ENCODE data around the gene RECQL5.

Gene RECQL5

GRCh38 chr17:75633486-75634375 lies 33.2 kb downstream of the RECQL5 start:
- Histone ChIP-seq H3K36me3 (ENCODE audit: control insufficient read depth in 1 of 2, insufficient read depth in 2 of 2, low read depth in 1 of 2, low read length in 2 of 2) (peaks cover 4 to 53% of the 10 kb centered on the region in 2 experiments), H2BK15ac (ENCODE audit: low read depth, poor library complexity, severe bottlenecking) (no peak overlapping the region), H3K4me3 (ENCODE audit: insufficient read depth in 1 of 2, low read depth in 1 of 2, low read length in 2 of 2) (peak overlapping the region in 1 of 2 experiments; percentile 40), H3K4me1 (ENCODE audit: control insufficient read depth, insufficient read depth, low read depth, low read length) (peaks cover 37% of the 10 kb centered on the region), H3K79me1 (replicated peaks; ENCODE audit: low read length, poor library complexity, severe bottlenecking) (peaks cover 2% of the 10 kb centered on the region), H4K8ac (ENCODE audit: low read length) (peak overlapping the region; percentile 64), H2BK12ac (ENCODE audit: low read length in 2 of 2) (peak overlapping the region; percentile 23 to 85), H3K4ac (ENCODE audit: low read depth in 1 of 2, low read length in 2 of 2) (peak overlapping the region; percentile 4 to 39), H3K27ac (ENCODE audit: low read length, poor library complexity, severe bottlenecking) (peak overlapping the region; percentile 72), H3K4me2 (ENCODE audit: low read length, poor library complexity, severe bottlenecking) (peak overlapping the region; percentile 59), H4K91ac (ENCODE audit: low read length) (peak overlapping the region; percentile 67), H3K9ac (ENCODE audit: low read length) (peak overlapping the region; percentile 70), H2AK5ac (ENCODE audit: low read length, severe bottlenecking) (peak overlapping the region; percentile 11), H2AFZ (ENCODE audit: low read depth, low read length) (peak overlapping the region; percentile 60), H3K9me3 (ENCODE audit: control insufficient read depth, low read length) (no peaks in the 10 kb centered on the region), H3K27me3 (ENCODE audit: control insufficient read depth in 1 of 2, insufficient read depth in 1 of 2, low read length in 2 of 2) (no peaks in the 10 kb centered on the region), H2BK120ac (ENCODE audit: low read depth, low read length) (no peak overlapping the region), H3K18ac (ENCODE audit: low read depth in 1 of 2, low read length in 2 of 2) (peak overlapping the region in 1 of 2 experiments; percentile 62), H3K23ac (ENCODE audit: low read length in 2 of 2) (no peak overlapping the region), H3K14ac (ENCODE audit: low read length in 2 of 2) (peak overlapping the region in 1 of 2 experiments; percentile 55), H2BK5ac (ENCODE audit: low read depth, low read length, poor library complexity, severe bottlenecking) (no peak overlapping the region)
- peak; percentile 95 for DNase-seq
- WGBS = 19% methylated on average over 26 of the region's 27 CpGs

- 23% methylated on average over 19 of the region's 19 CpGs for WGBS
- H3K79me1 ChIP-seq (replicated peaks; ENCODE audit: low read length, poor library complexity, severe bottlenecking) = peaks cover 2% of the 10 kb centered on the region
- H3K36me3 ChIP-seq (ENCODE audit: control insufficient read depth in 1 of 2, insufficient read depth in 2 of 2, low read depth in 1 of 2, low read length in 2 of 2) = peaks cover 4 to 57% of the 10 kb centered on the region in 2 experiments
- peak within 1 kb of the TSS in 1 of 2 experiments; percentile 40 for H3K4me3 ChIP-seq (ENCODE audit: insufficient read depth in 1 of 2, low read depth in 1 of 2, low read length in 2 of 2)
- H3K23ac ChIP-seq (ENCODE audit: low read length in 2 of 2) = no peak within 1 kb of the TSS
- H3K14ac ChIP-seq (ENCODE audit: low read length in 2 of 2) = peak within 1 kb of the TSS in 1 of 2 experiments; percentile 55
- peak within 1 kb of the TSS; percentile 23 to 85 for H2BK12ac ChIP-seq (ENCODE audit: low read length in 2 of 2)
- peak within 1 kb of the TSS; percentile 60 for H2AFZ ChIP-seq (ENCODE audit: low read depth, low read length)
- peaks cover 37% of the 10 kb centered on the region for H3K4me1 ChIP-seq (ENCODE audit: control insufficient read depth, insufficient read depth, low read depth, low read length)
- peak within 1 kb of the TSS; percentile 72 for H3K27ac ChIP-seq (ENCODE audit: low read length, poor library complexity, severe bottlenecking)
- H3K18ac ChIP-seq (ENCODE audit: low read depth in 1 of 2, low read length in 2 of 2) = peak within 1 kb of the TSS; percentile 46 to 62
- peak within 1 kb of the TSS; percentile 4 to 39 for H3K4ac ChIP-seq (ENCODE audit: low read depth in 1 of 2, low read length in 2 of 2)
- no peak within 1 kb of the TSS for H2BK15ac ChIP-seq (ENCODE audit: low read depth, poor library complexity, severe bottlenecking)
- H2AK5ac ChIP-seq (ENCODE audit: low read length, severe bottlenecking) = peak within 1 kb of the TSS; percentile 11
- peak within 1 kb of the TSS; percentile 64 for H4K8ac ChIP-seq (ENCODE audit: low read length)
- DNase-seq = peak; percentile 95
- no peaks in the 10 kb centered on the region for H3K27me3 ChIP-seq (ENCODE audit: control insufficient read depth in 1 of 2, insufficient read depth in 1 of 2, low read length in 2 of 2)
- no peak within 1 kb of the TSS for H2BK5ac ChIP-seq (ENCODE audit: low read depth, low read length, poor library complexity, severe bottlenecking)
- H3K9ac ChIP-seq (ENCODE audit: low read length) = peak within 1 kb of the TSS; percentile 70
- H2BK120ac ChIP-seq (ENCODE audit: low read depth, low read length) = no peak within 1 kb of the TSS
- no peaks in the 10 kb centered on the region for H3K9me3 ChIP-seq (ENCODE audit: control insufficient read depth, low read length)
- H4K91ac ChIP-seq (ENCODE audit: low read length) = peak within 1 kb of the TSS; percentile 67
- H3K4me2 ChIP-seq (ENCODE audit: low read length, poor library complexity, severe bottlenecking) = peak within 1 kb of the TSS; percentile 59
Measured at GRCh38 chr17:75632863-75633485, 34.0 kb downstream of the RECQL5 start, which contains the start of gene SMIM5. TSS of gene SMIM5 (plus strand) at chr17:75633434. CDS start at chr17:75640202, 6,768 bp downstream.

GRCh38 chr17:75632428-75632827 lies 34.5 kb downstream of the RECQL5 start:
- H3K4me3 ChIP-seq (ENCODE audit: insufficient read depth in 1 of 2, low read depth in 1 of 2, low read length in 2 of 2) = no peak overlapping the region
- H3K36me3 ChIP-seq (ENCODE audit: control insufficient read depth in 1 of 2, insufficient read depth in 2 of 2, low read depth in 1 of 2, low read length in 2 of 2) = peaks cover 4 to 54% of the 10 kb centered on the region in 2 experiments
- H3K14ac ChIP-seq (ENCODE audit: low read length in 2 of 2) = no peak overlapping the region
- 80% methylated on average over 12 of the region's 12 CpGs for WGBS
- peak overlapping the region; percentile 70 for H3K9ac ChIP-seq (ENCODE audit: low read length)
- H2AFZ ChIP-seq (ENCODE audit: low read depth, low read length) = no peak overlapping the region
- H4K91ac ChIP-seq (ENCODE audit: low read length) = no peak overlapping the region
- no peak overlapping the region for H3K4me2 ChIP-seq (ENCODE audit: low read length, poor library complexity, severe bottlenecking)
- H2BK120ac ChIP-seq (ENCODE audit: low read depth, low read length) = no peak overlapping the region
- no peak overlapping the region for H2BK5ac ChIP-seq (ENCODE audit: low read depth, low read length, poor library complexity, severe bottlenecking)
- peaks cover 2% of the 10 kb centered on the region for H3K79me1 ChIP-seq (replicated peaks; ENCODE audit: low read length, poor library complexity, severe bottlenecking)
- H3K4ac ChIP-seq (ENCODE audit: low read depth in 1 of 2, low read length in 2 of 2) = no peak overlapping the region
- no peak overlapping the region for H3K27ac ChIP-seq (ENCODE audit: low read length, poor library complexity, severe bottlenecking)
- H3K9me3 ChIP-seq (ENCODE audit: control insufficient read depth, low read length) = no peaks in the 10 kb centered on the region
- H4K8ac ChIP-seq (ENCODE audit: low read length) = peak overlapping the region; percentile 39
- H2AK5ac ChIP-seq (ENCODE audit: low read length, severe bottlenecking) = peak overlapping the region; percentile 11
- no peak overlapping the region for H3K18ac ChIP-seq (ENCODE audit: low read depth in 1 of 2, low read length in 2 of 2)
- no peaks in the 10 kb centered on the region for H3K27me3 ChIP-seq (ENCODE audit: control insufficient read depth in 1 of 2, insufficient read depth in 1 of 2, low read length in 2 of 2)
- H3K23ac ChIP-seq (ENCODE audit: low read length in 2 of 2) = no peak overlapping the region
- H2BK15ac ChIP-seq (ENCODE audit: low read depth, poor library complexity, severe bottlenecking) = no peak overlapping the region
- H2BK12ac ChIP-seq (ENCODE audit: low read length in 2 of 2) = peak overlapping the region in 1 of 2 experiments; percentile 37
- DNase-seq = no peak
- H3K4me1 ChIP-seq (ENCODE audit: control insufficient read depth, insufficient read depth, low read depth, low read length) = peaks cover 37% of the 10 kb centered on the region

- WGBS = 97% methylated on average over 27 of the region's 27 CpGs
- H2AFZ ChIP-seq (ENCODE audit: low read depth, low read length) = no peak overlapping the region
- no peak overlapping the region for H2BK5ac ChIP-seq (ENCODE audit: low read depth, low read length, poor library complexity, severe bottlenecking)
- H2AK5ac ChIP-seq (ENCODE audit: low read length, severe bottlenecking) = no peak overlapping the region
- DNase-seq = no peak
- H4K91ac ChIP-seq (ENCODE audit: low read length) = no peak overlapping the region
- H3K14ac ChIP-seq (ENCODE audit: low read length in 2 of 2) = no peak overlapping the region
- H2BK120ac ChIP-seq (ENCODE audit: low read depth, low read length) = no peak overlapping the region
- H4K8ac ChIP-seq (ENCODE audit: low read length) = no peak overlapping the region
- H2BK12ac ChIP-seq (ENCODE audit: low read length in 2 of 2) = no peak overlapping the region
- no peak overlapping the region for H3K18ac ChIP-seq (ENCODE audit: low read depth in 1 of 2, low read length in 2 of 2)
- peaks cover 4 to 54% of the 10 kb centered on the region in 2 experiments for H3K36me3 ChIP-seq (ENCODE audit: control insufficient read depth in 1 of 2, insufficient read depth in 2 of 2, low read depth in 1 of 2, low read length in 2 of 2)
- no peak overlapping the region for H3K27ac ChIP-seq (ENCODE audit: low read length, poor library complexity, severe bottlenecking)
- H2BK15ac ChIP-seq (ENCODE audit: low read depth, poor library complexity, severe bottlenecking) = no peak overlapping the region
- no peak overlapping the region for H3K4ac ChIP-seq (ENCODE audit: low read depth in 1 of 2, low read length in 2 of 2)
- peaks cover 32% of the 10 kb centered on the region for H3K4me1 ChIP-seq (ENCODE audit: control insufficient read depth, insufficient read depth, low read depth, low read length)
- H3K79me1 ChIP-seq (replicated peaks; ENCODE audit: low read length, poor library complexity, severe bottlenecking) = peaks cover 2% of the 10 kb centered on the region
- H3K4me2 ChIP-seq (ENCODE audit: low read length, poor library complexity, severe bottlenecking) = no peak overlapping the region
- H3K27me3 ChIP-seq (ENCODE audit: control insufficient read depth in 1 of 2, insufficient read depth in 1 of 2, low read length in 2 of 2) = no peaks in the 10 kb centered on the region
- H3K4me3 ChIP-seq (ENCODE audit: insufficient read depth in 1 of 2, low read depth in 1 of 2, low read length in 2 of 2) = no peak overlapping the region
- no peak overlapping the region for H3K23ac ChIP-seq (ENCODE audit: low read length in 2 of 2)
- no peak overlapping the region for H3K9ac ChIP-seq (ENCODE audit: low read length)
- H3K9me3 ChIP-seq (ENCODE audit: control insufficient read depth, low read length) = no peaks in the 10 kb centered on the region
Measured at GRCh38 chr17:75631353-75631752, 35.6 kb downstream of the RECQL5 start.
